Epithelial cell of esophagus (primary cell): Measurements from ENCODE around the gene CFAP73.
"Not testable (repeated sequence)": the region's sequence is repeated elsewhere in the genome, so short reads cannot be mapped to it uniquely, and the experiment has no call there.

Experiments used
- DNase-seq: peaks from one replicate; pipeline ENCODE4 v3.0.0; 2010; ENCODE audit warnings: low read depth
- H3K4me3 ChIP-seq: 2 replicates; pipeline ENCODE4 v1.5.1; 2011; ENCODE audit warnings: mild to moderate bottlenecking, low read length, control low read depth
- TF ChIP-seq, protein P1 (sequence below): IDR thresholded peaks from 2 replicates; pipeline ENCODE4 v1.5.1; 2011; ENCODE audit warnings: low read depth, mild to moderate bottlenecking, low read length, control low read depth, inconsistent platforms; ENCODE audit not compliant: insufficient read depth; ENCODE audit errors: missing control alignments

CFAP73 gene

DNA sequence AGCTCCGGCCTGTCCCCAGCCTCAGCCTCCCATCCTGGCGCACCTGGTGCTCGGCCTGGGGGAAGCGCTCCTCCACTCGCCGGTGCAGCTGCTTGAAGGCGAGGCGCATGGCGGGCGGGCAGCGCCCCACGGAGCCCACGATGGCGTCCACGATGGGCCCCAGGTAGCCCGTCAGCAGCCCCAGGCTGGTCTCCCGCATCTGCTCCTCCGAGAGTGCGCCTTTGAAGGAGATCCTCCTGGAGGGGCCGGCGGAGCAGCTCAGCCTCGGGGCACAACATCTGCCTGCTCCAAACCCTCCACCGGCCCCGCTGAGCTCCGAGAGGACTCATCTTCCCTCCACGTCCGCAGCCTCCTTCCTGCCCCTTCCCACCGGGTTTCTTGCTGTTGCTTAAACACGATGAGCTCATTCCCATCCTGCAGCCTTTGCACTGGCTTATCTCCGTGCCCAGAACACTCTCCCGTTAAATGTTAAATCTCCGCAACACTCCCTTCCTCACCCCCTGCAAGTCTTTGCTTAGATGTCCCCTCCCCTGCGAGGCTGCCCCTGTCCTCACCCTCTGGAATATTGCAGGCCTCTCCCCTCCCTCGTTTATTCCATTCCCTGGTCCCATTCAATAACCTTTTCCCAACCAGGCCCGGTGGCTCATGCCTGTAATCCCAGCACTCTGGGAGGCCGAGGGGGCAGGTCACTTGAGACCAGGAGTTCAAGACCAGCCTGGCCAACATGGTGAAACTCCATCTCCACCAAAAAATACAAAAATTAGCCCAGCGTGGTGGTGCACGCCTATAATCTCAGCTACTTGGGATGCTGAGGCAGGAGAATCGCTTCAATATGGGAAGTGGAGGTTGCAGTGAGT, 37.3 kb upstream of the CFAP73 start:
- no peak for DNase-seq
- H3K4me3 ChIP-seq: no peak overlapping the region
- TF ChIP-seq, protein P1, sequence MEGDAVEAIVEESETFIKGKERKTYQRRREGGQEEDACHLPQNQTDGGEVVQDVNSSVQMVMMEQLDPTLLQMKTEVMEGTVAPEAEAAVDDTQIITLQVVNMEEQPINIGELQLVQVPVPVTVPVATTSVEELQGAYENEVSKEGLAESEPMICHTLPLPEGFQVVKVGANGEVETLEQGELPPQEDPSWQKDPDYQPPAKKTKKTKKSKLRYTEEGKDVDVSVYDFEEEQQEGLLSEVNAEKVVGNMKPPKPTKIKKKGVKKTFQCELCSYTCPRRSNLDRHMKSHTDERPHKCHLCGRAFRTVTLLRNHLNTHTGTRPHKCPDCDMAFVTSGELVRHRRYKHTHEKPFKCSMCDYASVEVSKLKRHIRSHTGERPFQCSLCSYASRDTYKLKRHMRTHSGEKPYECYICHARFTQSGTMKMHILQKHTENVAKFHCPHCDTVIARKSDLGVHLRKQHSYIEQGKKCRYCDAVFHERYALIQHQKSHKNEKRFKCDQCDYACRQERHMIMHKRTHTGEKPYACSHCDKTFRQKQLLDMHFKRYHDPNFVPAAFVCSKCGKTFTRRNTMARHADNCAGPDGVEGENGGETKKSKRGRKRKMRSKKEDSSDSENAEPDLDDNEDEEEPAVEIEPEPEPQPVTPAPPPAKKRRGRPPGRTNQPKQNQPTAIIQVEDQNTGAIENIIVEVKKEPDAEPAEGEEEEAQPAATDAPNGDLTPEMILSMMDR: no peak

DNA sequence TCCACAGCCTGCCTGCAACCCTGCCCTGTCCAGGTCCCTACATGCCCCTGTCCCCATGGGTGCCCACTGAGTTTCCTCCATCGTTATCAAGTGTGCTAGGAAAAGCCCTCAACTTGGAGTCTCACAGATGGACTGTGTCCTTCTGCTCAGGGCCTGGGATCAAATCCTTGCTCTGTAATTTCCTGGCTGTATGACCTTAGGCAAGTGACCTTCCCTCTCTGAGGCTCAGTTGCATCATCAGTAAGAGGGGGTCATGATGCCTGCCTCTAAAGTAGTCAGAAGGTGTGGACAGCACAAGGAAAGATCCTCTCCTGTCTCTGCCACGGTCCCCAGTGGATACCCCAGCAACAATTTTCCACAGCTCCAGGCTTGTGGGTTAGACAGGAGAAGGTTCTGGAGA, 36.1 kb upstream of the CFAP73 start:
- no peak overlapping the region for H3K4me3 ChIP-seq
- no peak for DNase-seq
- TF ChIP-seq, protein P1: no peak

DNA sequence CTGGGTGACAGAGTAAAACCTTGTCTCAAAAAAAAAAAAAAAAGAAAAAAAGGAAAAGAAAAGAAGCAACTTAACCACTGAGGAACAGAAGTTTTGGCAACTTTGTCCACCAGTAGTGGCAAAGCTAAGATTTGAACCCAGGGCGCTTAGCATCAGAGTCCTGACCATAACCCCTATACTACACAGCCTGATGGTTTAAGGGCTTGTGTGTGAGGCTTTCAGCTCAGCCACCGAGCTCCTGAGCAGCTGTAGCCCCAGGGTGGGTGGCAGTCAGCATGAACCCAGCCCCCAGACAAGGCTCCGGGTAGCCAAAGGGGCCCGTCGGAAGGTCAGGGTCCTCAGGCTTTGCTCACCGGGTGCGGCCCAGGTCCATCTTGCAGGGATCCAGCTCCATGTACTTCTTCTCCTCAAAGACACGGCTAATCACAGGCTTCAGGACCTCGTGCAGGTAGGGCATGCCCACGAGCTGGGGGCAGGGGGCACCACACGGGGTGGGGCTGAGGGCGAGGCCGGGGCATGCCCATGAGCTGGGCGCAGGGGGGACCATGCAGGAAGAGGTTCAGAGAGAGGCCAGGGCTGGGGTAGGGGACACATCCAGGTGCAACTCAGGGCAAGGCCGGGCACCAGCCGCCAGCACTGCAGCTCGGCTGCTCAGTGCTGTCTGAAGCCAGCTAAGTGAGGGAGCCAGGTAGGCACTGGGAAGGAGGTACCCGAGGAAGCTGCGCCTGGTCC, 34.9 kb upstream of the CFAP73 start:
- no peak overlapping the region for H3K4me3 ChIP-seq
- TF ChIP-seq, protein P1: no peak
- DNase-seq: no peak

DNA sequence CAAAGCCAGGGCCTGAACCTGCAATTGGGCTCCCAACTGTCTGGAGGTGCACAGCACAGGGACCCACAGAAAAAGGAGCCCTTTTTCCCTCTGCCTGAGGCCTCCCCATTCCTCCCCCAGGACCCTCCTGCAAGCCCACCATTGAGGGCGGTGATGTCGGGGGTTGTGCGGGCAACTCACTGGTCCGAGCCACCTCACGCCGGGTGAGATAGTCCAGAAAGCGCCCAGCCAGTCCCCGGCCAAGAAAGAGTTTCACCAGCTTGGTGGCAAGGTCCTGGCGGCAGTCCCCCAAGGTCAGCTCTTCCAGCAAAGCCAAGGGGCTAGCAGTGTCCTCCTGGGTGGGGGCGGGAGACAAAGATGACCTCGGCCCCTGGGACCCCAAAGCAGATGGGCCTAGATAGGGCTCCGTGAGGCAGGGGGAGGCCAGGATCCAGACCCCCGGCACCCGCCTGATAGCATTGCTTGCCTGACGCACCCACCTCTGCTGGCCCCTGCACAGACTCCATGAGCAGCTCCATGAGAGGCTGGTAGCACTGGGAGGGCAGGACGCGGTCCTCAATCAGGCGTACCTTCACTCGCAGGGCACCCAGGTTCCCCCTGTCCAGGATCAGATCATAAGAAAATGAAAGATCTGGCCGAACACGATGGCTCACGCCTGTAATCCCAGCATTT, 33.9 kb upstream of the CFAP73 start:
- TF ChIP-seq, protein P1: no peak
- no peak for DNase-seq
- H3K4me3 ChIP-seq: no peak overlapping the region

DNA sequence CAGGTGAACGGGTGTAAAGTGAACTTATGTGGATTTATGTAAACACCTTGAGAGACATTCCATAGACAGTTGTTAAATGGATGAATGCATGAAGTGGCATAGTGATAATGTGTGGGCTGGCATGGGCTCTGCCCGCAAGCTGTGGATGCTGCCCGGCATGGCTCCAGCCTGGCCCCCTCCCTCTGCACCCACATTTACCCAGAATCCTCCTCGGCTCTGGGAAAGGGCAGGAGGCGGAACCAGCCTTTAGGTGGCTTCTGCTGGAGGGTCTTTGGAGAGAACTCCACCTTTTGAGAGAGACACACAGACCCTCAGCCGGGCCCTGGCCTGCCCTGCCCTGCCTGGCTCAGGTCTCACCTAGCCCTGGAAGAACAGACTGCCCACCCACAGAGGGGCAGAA, 32.6 kb upstream of the CFAP73 start:
- TF ChIP-seq, protein P1: no peak
- no peak overlapping the region for H3K4me3 ChIP-seq
- DNase-seq: no peak

DNA sequence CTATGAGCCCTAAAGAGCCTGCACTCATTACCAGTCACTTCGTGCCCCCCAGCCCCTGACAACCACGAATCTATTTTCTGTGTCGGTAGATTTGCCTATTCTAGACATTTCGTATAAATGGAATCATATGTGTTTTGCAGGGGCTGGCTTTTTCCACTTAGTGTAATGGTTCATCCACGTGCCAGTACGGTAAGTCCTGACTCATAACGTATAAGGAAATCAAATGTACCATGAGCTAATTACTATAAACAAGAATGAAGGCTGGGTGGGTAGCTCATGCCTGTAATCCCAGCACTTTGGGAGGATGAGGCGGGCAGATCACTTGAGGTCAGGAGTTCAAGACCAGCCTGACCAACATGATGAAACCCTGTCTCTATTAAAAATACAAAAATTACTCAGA, 31.8 kb upstream of the CFAP73 start:
- not testable (repeated sequence) for H3K4me3 ChIP-seq
- DNase-seq: peak; percentile 37

DNA sequence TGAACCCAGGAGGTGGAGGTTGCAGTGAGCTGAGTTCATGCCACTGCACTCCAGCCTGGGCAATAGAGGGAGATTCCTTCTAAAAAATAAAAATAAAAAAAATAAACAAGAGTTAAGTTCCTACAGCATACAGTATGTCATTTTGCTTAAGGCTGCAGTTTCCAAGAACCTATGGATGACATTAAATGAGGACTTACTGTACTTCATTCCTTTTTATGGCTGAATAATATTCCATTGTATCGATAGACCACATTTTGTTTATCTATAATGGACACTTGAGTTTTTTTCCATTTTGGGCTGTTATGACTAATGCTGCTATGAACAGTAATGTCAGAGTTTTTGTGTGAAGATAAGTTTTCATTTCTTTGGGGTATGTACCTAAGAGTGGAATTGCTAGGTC, 31.4 kb upstream of the CFAP73 start:
- no peak overlapping the region for H3K4me3 ChIP-seq
- TF ChIP-seq, protein P1: no peak
- DNase-seq: no peak
